OCI-LY3 (cell line): Measurements from ENCODE around the gene SH2D4B.

ENCODE experiments used
- CTCF ChIP-seq: fragments of 200-600, 300-600 bp; sonication (generic); IDR thresholded peaks from 2 replicates; pipeline ENCODE4 v1.5.1; 2014; ENCODE audit warnings: antibody characterized with exemption, low read length, low read depth
- EZH2phosphoT487 ChIP-seq: fragments of 200-600 bp; shearing (Covaris generic); IDR thresholded peaks from 2 replicates; pipeline ENCODE4 v1.6.1; 2018; ENCODE audit warnings: antibody characterized with exemption, mixed run types, low read depth

DNA sequence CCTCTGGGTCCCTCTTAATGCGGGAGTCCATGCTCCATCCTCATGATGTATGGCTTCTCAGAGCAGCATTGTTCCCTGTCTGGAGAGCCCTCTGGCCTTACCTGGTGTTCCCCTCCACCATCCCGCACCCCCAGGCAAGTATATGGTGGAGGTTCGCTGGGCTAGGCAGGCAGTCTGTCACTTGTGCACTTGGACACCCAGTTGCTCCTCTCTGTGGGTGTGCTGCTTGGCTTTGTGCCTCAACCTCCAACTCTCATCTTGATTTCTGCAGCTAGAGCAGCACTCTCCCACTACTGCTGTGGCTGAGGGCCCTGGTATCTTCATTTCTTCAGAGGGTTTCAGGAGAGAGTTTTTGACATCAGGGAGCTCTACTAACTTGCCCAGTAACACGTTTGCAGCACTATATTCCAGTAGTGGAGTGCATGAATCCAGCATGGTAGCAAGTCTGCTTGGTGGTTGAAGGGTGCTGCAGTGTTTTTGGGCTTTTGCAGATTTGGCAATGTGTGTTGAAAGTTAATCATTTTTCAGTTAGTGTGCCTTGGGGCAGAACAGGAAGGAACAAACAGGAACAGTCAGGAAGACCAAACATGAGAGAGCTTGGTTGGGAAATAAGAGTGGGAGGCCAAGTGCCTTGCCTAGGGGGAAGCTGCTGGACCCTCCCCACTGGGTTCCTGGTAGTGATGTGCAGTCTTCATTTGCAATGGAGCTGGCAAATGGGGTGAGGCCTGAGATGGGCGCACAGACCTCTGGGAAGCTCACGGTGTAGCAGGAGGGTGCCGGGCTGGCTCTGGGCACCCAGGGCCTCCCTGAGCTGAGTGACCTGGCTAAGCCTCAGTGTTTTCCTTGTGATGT lies 46.2 kb upstream of the SH2D4B start:
- TF ChIP-seq CTCF (no peak), EZH2phosphoT487 (no peak)
